SHP77 (cell line): ENCODE measurements around the gene KLK3.
A peak's percentile ranks its signal among the peaks of the same experiment; 100 is the strongest.

ENCODE experiments used
- DNase-seq, 2 experiments: peaks; one replicate each; lab custom pipeline; 2025; lab: John Stamatoyannopoulos, UW

The KLK3 gene

DNA sequence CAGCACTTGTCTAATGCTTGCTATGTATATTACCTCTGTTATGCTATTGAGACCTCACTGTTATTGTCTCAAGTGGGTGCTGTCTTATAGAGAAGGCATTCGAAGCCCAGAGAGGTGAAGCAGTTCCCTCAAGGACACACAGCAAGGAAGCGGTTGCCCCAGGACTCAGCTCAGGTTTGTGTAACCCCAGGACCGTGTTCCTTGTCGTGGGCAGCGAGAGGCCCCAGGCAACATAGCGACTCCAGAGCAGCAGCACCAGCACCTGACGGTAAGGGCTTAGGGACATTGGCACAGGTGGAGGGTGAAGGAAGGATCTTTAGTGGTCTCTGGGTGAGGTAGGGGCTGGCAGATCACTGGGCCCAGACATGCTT is 23.7 kb upstream of the KLK3 start:
- no peak for DNase-seq

- no peak for DNase-seq
Observed at GRCh38 chr19:50832666-50833065, 22.0 kb upstream of the KLK3 start.

GRCh38 chr19:50833117-50833801 is 21.5 kb upstream of the KLK3 start, which contains the start of gene KLK15:
Gene KLK15 (minus strand): TSS chr19:50833574. CDS start chr19:50831492, 2,082 bp downstream.
- DNase-seq: no peak

DNA sequence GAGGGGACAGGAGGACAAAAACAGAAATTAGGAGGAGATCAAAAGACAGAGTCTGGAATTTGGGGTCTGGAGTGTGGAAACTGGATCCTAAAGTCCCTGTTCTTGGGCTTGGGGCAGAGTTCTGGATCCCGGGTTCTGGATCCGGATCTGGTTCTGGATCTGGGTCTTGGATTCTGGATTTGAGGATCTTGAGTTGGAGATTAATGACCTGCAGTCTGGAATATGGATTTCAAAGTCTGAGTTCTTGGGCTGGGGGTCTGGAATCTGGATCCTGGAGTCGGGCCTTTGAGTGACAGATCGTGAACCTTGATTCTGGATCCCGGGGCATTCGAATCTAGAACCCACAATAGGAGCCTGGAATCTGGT is 20.9 kb upstream of the KLK3 start:
- DNase-seq: no peak

- no peak for DNase-seq
Observed at GRCh38 chr19:50835103-50835784, 19.5 kb upstream of the KLK3 start.

DNA sequence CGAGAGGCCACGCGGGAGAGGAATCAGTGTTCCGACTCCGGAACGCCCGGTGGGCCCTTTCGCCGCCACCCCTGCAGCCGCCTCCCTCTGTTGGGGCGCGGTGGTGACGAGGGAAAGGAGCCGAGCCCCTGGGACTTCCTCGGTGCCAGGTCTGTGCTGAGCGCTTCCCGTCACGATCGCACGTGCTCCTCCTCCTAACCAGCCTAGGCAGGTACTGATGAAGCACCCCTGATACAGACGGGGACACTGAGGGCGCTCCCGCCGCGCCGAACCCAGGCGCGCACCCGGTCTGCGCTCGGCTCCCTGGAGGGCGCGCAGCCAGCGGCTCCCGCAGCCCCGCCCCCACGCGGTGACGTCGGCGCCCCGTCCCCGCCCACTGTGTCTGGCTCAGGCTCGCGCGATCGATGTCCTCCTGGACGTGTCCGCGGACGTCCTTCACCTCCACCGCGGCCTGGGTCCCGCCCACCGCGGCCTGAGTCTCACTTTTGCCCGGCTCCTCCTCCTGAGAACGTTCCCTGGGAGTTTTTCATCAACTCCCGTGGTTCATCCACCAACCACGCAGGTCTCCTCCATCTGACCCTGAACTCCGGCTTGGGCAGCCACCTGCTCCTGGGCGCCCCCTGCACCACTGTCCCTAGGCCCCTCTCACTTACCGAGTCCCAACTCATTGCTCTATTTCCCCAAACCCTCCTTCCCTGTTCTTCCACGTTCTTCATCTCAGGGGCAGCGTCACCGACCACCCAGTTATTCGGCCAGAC is 18.8 kb upstream of the KLK3 start:
- peak; percentile 86 to 88 for DNase-seq

DNA sequence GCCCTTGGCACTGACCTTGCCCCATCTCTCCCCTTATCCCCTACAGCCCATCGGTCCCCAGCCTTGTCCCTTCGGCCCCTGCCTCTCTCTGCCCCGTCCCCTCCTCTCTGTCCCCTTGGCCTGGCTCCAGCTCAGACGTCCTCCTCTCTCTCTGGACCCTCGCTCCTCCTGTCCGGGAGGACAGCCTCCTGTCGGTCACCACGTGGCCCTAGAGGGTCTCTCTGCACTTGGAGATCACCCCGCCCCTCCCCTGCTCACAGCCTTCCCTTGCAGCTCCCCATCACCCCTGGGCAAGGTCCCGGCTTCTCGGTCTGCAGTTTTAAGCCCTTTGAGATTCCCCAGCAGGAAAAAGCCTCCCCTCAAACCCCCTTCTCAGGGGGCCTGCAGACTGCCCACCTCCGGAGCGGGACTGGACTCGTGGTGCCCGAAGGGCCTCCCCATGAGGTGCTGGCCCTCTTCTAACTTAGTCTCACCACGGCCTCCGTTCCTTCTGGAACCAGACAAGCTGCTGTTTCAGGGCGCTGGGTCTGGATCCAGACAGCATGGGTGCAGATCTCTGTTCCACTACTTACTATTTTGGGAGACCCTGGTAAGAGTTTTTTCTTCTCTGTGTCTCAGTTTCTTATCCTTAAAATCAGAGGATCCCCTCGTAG is 18.0 kb upstream of the KLK3 start:
- peak; percentile 55 to 65 for DNase-seq

DNA sequence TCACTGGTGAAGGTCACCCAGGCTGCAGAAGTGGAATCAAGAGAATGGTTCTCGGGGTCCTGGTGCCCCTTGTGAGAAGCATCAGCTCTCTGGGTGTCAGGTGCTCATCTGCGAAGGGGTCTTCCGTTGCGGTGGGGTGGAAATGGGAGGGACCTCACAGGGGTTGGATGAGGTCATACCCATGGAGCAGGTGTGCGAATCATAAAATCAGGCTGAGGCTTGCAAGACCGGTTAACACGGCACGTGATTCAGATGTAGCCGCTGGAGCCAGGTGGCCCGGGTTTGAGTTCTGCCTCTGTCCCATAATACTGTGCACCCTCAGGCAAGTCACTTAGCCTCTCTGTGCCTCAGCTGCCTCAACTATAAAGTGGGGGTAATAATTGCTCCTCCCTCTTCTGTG is 17.4 kb upstream of the KLK3 start:
- peak; percentile 84 to 87 for DNase-seq

GRCh38 chr19:50838239-50838638 is 16.5 kb upstream of the KLK3 start:
- DNase-seq: peak; percentile 22 to 38

DNA sequence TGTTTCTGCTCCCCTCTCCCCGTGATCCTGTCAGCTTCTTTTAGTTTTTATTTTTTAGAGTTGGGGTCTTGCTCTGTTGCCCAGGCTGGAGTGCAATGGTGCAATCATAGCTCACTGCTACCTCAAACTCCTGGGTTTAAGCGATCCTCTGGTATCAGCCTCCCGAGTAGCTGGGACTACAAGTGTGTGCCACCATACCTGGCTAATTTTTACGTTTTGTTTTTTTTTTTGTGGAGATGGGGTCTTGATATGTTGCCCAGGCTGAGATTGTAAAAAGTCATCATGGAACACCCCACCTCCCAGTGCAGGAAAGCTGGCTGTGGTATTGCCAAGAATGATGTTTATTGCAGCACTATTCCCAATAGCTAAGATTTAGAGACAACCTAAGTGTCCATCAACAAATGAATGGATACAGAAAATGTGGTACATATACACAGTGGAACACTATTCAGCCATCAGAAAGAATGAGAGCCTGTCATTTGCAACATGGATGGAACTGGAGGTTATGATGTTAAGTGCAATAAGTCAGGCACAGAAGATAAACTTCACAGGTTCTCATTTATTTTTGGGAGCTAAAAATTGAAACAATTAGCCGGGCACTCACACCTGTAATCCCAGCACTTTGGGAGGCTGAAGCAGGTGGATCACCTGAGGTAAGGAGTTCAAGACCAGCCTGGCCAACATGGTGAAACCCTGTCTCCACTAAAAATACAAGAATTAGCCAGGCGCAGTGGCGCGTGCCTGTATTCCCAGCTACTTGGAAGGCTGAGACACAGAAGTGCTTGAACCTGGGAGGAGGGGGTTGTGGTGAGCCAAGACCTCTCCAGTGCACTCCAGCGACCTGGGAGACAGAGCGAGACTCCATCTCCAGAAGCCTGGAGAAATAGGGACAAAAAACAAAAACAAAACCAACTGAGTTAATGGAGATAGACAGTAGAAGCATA is 14.7 kb upstream of the KLK3 start:
- no peak for DNase-seq

DNA sequence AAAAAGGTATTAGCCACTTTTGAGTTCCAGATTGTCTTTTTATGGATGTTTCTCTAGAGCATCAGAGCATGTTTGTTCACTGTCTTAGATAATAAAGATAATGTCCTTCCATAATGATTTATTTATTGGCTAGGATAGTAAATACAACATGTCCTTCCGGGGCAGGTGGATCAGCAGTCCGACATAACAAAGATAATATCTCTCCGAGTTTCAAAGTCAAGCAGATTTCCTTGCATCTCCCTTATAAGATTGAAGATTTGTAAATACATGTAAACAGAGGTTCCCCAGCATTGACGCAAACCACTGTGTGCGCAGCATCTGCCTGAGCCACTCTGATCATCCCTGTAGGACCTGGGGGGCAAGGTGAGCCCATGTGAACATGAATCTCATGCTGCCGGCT is 12.6 kb upstream of the KLK3 start:
- no peak for DNase-seq

GRCh38 chr19:50843205-50843604 is 11.5 kb upstream of the KLK3 start:
- no peak for DNase-seq

DNA sequence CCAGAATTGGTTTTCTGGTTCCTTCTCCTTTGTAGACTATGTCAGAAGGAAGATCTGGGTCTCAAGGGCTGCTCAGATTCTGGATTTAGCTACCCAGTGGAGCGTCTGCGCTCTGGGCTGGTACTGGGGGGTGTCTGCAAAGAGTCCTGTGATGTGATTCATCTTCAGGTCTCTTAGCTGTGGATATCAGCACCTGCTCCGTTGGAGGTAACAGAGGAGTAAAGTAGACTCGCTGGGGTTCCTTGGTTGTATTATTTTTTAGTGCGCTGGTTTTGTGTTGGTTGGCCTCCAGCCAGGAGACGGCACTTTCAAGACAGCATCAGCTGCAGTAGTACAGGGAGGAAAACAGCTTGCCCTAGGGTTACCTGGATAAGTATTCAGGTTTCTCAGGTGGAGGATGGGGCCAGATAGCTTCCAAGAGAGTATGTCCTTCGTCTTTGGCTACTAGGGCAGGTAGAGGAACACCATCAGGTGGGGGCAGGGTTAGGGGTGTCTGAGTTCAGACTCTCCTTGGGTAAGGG is 11.0 kb upstream of the KLK3 start:
- DNase-seq: no peak

DNA sequence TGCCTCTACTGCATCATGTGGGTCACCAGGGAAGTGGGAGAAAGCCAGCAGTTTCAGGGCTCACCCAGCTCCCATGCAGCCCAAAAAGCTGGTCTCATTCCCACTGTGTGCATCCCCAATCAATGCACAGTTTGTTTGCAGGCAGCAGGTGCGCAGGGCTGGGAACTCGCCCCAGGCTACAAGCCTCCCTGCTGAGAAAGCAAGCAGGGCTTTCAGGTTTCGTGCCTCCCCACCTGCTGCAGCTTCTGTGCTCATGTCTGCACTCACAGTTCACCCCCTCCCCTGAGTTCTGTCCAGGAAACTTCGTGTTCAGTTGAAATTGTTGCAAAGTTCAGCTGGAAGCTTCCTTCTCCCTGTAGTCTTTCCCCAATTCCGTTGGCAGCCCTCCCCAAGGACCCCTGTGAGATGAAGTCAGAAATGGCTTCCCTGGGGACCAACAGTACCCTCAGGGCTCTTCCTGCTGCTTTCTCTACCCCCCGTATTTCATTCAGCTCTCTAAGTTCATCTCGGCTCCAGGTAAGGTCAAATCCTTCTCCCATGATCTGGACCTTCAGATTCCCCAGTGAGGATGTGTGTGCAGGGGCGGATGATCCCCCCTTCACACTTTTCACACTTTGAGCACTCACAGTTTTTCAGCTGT is 10.3 kb upstream of the KLK3 start:
- DNase-seq: peak; percentile 25 to 40

GRCh38 chr19:50850738-50851137 is 4.0 kb upstream of the KLK3 start:
- DNase-seq: no peak

GRCh38 chr19:50851620-50852019 is 3.1 kb upstream of the KLK3 start:
- peak; percentile 16 to 71 for DNase-seq

- no peak for DNase-seq
Observed at GRCh38 chr19:50857366-50857765, 2.7 kb downstream of the KLK3 start.

DNA sequence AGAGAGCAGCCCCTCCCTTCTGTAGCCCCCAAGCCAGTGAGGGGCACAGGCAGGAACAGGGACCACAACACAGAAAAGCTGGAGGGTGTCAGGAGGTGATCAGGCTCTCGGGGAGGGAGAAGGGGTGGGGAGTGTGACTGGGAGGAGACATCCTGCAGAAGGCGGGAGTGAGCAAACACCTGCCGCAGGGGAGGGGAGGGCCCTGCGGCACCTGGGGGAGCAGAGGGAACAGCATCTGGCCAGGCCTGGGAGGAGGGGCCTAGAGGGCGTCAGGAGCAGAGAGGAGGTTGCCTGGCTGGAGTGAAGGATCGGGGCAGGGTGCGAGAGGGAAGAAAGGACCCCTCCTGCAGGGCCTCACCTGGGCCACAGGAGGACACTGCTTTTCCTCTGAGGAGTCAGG is 4.2 kb downstream of the KLK3 start:
- peak; percentile 69 to 72 for DNase-seq

GRCh38 chr19:50859849-50860248 is 5.1 kb downstream of the KLK3 start:
- no peak for DNase-seq

GRCh38 chr19:50861010-50861409 is 6.3 kb downstream of the KLK3 start:
- no peak for DNase-seq
